Breast epithelium (tissue), 4 donors: ENCODE measurements around the gene BTBD10. TPM values are rescaled to one million over a fixed set of nuclear protein-coding genes. Genes with fewer than 3 reads are reported as not detected.

Experiments used
- DNase-seq, 2 donors: peaks; one replicate each; pipeline ENCODE4 v3.0.0-alpha.2; 2019; ENCODE audit warnings: low spot score in 2 of 2
- H3K27ac ChIP-seq, 2 donors: fragments of 200-600 bp; sonication (generic) in 1 of 2; one replicate each; pipeline ENCODE4 v1.5.1; 2016 to 2019; ENCODE audit warnings: mild to moderate bottlenecking in 1 of 2
- H3K27me3 ChIP-seq, 2 donors: fragments of 200-600 bp; sonication (generic) in 1 of 2; one replicate each; pipeline versions ENCODE4 v1.5.1 to v1.6.0; 2017 to 2019; ENCODE audit warnings: control low read depth in 1 of 2, mild to moderate bottlenecking in 1 of 2
- H3K36me3 ChIP-seq: fragments of 200-600 bp; one replicate; pipeline ENCODE4 v1.5.1; 2019
- H3K4me1 ChIP-seq, 2 donors: fragments of 200-600 bp; sonication (generic); one replicate each; pipeline ENCODE4 v1.5.1; 2016 to 2019; ENCODE audit warnings: control low read depth in 1 of 2
- H3K4me3 ChIP-seq, 3 donors: fragments of 200-600 bp; sonication (generic); 1 replicate in 2 of 3; 2 replicates in 1 of 3; pipeline ENCODE4 v1.5.1; 2016 to 2019; ENCODE audit warnings: mild to moderate bottlenecking in 3 of 3, moderate library complexity in 2 of 3
- H3K9me3 ChIP-seq, 2 donors: fragments of 200-600 bp; sonication (generic) in 1 of 2; one replicate each; pipeline ENCODE4 v1.5.1; 2016 to 2019; ENCODE audit warnings: control low read depth in 1 of 2
- POLR2A ChIP-seq: fragments of 450-650 bp; IDR thresholded peaks from one replicate; pipeline ENCODE4 v1.6.1; 2016; ENCODE audit warnings: antibody characterized with exemption, mild to moderate bottlenecking, moderate library complexity
- POLR2AphosphoS5 ChIP-seq, 3 donors: sonication (generic); formaldehyde crosslinking; IDR thresholded peaks; one replicate each; pipeline ENCODE4 v1.6.1; 2017; ENCODE audit warnings: antibody characterized with exemption in 3 of 3
- intact Hi-C: fragments of 100-400 bp; cut with DNase I; formaldehyde crosslinking; loops from one replicate; pipeline ENCODE4 v1.15.1; 2023; ENCODE audit warnings: low total_unique reads
- total RNA-seq, 3 donors: library from RNA; depleted of rRNA; stranded (reverse); fragments of >200 nt; gene quantifications; one replicate each; pipeline ENCODE4 v1.1.0, GENCODE V29; 2016
- TF ChIP-seq, protein P1 (sequence below), 3 donors: fragments of 450-650 bp; IDR thresholded peaks; one replicate each; pipeline ENCODE4 v1.5.1; 2016 to 2017; ENCODE audit warnings: antibody characterized with exemption in 3 of 3, mild to moderate bottlenecking in 3 of 3, moderate library complexity in 3 of 3

Gene BTBD10
- total RNA-seq, 3 donors from 2014 or later: 29.3 to 40.4 (median 32.1) TPM

DNA sequence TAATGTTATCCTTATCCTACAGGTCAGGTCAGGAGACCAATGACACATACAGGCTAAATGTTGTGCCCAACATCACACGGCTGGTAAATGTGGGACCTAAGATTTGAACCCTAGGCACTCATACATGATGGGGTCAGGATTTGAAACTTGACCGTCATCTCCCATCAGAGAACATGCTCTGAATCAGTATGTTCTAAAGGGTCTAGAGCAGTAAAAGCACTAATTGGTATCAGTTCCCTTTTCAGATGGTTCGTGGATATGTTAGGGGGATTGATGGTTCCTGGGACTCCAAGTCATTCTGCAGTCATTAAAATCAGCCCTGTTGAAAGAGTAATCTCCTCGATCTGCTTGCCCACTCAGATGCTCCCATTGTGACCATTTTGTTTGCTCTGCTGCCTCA lies 120.0 kb downstream of the BTBD10 start:
- no peak overlapping the region for H3K4me3 ChIP-seq
- intact Hi-C loops: loop anchor here (5.0 kb wide), 1 partner anchor 136 kb away; no protein-coding TSS in a partner anchor

DNA sequence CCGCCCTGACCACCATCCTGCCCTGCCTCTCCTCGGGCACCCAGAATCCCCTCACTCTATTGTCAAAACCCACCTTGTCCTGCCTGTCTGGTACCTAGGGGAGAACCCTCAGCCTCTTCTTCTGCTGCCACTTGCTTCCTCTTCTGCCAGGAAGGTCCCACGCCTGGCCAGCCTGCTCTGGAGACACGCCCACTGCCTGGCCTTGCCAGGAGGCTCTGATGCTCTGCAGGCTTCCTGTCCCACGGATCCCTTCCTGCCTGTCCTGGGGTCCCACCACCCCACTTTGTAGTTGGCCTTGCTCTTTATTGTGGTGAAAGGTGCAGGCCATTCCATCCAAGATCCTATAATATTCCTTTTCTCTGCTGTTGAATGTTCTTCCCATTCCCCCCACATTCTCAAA lies 122.0 kb downstream of the BTBD10 start:
- intact Hi-C loops: loop anchor here (5.0 kb wide), 1 partner anchor 134 kb away; no protein-coding TSS in a partner anchor
- Histone ChIP-seq H3K9me3 (no peaks in the 10 kb centered on the region), H3K4me1 (peaks cover 9 to 24% of the 10 kb centered on the region in 2 donors)

More for the DNA sequence above, 120.0 kb downstream of the BTBD10 start:
- no peaks in the 10 kb centered on the region for H3K9me3 ChIP-seq
- H3K36me3 ChIP-seq: no peaks in the 10 kb centered on the region
- no peak for DNase-seq
- H3K27ac ChIP-seq: no peak overlapping the region
- no peaks in the 10 kb centered on the region for H3K27me3 ChIP-seq
- peaks cover 9 to 19% of the 10 kb centered on the region in 2 donors for H3K4me1 ChIP-seq
- TF ChIP-seq, protein P1, sequence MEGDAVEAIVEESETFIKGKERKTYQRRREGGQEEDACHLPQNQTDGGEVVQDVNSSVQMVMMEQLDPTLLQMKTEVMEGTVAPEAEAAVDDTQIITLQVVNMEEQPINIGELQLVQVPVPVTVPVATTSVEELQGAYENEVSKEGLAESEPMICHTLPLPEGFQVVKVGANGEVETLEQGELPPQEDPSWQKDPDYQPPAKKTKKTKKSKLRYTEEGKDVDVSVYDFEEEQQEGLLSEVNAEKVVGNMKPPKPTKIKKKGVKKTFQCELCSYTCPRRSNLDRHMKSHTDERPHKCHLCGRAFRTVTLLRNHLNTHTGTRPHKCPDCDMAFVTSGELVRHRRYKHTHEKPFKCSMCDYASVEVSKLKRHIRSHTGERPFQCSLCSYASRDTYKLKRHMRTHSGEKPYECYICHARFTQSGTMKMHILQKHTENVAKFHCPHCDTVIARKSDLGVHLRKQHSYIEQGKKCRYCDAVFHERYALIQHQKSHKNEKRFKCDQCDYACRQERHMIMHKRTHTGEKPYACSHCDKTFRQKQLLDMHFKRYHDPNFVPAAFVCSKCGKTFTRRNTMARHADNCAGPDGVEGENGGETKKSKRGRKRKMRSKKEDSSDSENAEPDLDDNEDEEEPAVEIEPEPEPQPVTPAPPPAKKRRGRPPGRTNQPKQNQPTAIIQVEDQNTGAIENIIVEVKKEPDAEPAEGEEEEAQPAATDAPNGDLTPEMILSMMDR (IDR thresholded peaks at IDR 0.05): no peak
- TF ChIP-seq POLR2AphosphoS5 (IDR thresholded peaks at IDR 0.05): no peak
- TF ChIP-seq POLR2A: no peak

DNA sequence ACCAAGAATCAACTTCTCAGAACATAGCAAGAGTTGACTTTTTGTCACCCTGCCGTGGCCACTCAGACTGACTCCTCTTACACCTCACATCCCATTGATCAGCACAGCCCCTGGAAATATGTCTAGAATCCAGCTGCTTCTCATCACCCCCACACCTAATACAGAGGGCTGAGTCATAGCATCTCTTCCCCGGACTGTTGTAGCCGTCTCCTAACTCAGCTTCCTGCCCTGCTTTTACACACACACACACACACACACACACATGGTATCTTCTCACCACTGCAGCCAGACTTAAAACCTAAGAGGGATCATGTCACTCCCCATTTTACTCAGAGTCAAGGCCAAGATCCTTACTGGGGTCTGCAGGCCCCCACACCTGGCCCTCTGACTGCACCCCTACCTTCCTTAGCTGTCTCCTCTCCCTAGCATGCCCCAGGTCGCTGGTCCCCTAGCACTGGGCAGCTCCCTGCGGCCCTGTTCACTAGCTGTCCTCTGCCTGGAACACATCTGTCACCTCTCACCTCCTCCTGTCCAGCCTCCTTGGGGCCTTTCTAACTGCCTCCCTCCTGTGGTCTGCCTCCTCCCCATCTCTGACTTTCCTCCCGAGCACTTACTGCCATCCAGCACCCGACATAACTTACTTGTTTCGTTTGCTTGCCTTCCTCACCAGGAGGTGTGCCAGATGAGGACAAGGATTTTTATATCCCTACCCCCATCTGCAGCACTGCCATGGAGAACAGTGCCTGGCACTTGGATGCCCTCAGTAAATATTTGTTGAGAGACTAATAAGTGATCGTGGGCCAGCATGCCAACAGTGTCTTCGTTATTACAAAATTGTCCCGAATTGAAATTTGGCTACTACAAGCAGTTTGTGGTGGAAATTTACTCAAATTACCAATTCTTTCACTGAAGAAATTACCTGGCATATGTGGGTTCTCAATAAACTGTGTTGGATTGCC lies 123.5 kb downstream of the BTBD10 start:
- no peak overlapping the region for H3K4me3 ChIP-seq
- DNase-seq: peak in 1 of 2 donors; percentile 75
- intact Hi-C loops: loop anchor here (5.0 kb wide), 1 partner anchor 132 kb away; no protein-coding TSS in a partner anchor
- H3K4me1 ChIP-seq: peaks cover 9 to 24% of the 10 kb centered on the region in 2 donors
- H3K27ac ChIP-seq: peak overlapping the region; percentile 72 to 75
- H3K27me3 ChIP-seq: no peaks in the 10 kb centered on the region
- no peaks in the 10 kb centered on the region for H3K9me3 ChIP-seq
- H3K36me3 ChIP-seq: no peaks in the 10 kb centered on the region
- TF ChIP-seq POLR2A (no peak), POLR2AphosphoS5 (IDR thresholded peaks at IDR 0.05) (peak in 1 of 3 donors; percentile 11)

More for the DNA sequence above, 122.0 kb downstream of the BTBD10 start:
- no peak for DNase-seq
- Histone ChIP-seq H3K4me3 (no peak overlapping the region), H3K27ac (peak overlapping the region; percentile 45 to 75), H3K27me3 (no peaks in the 10 kb centered on the region), H3K36me3 (no peaks in the 10 kb centered on the region)
- TF ChIP-seq, protein P1 (IDR thresholded peaks at IDR 0.05): no peak
- TF ChIP-seq POLR2A (no peak), POLR2AphosphoS5 (IDR thresholded peaks at IDR 0.05) (no peak)

DNA sequence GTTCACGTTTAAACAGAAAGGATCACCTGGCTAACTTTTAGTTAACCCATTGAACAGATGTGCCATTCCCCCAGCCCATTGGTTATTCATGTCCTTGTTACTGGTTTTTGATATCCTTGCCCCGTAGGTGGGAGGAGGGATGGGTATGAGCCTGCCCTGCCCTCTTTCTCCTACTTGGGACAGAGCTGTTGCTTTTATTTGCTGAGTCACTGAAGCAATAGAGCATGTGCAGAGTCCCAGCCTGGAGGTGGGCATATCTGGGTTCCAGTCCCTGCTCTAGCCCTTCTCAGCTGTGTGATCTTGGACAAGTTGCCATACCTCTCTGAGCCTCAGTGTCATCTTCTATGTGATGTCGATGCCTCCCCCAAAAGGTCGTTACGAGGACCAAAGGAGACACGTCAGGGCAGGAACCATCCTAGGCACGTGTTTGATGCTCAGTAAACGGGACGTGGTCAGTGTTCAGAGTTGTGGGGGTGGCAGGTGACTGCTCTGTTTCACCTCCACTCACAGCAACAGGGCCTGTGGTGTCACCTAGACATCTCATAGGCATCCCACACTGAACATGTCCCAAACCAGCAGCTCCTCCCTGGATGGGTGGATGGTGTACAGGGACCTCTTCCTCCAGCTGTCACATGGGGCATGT lies 124.5 kb downstream of the BTBD10 start:
- no peaks in the 10 kb centered on the region for H3K27me3 ChIP-seq
- no peak for TF ChIP-seq POLR2A
- TF ChIP-seq, protein P1 (IDR thresholded peaks at IDR 0.05): no peak
- TF ChIP-seq POLR2AphosphoS5 (IDR thresholded peaks at IDR 0.05): no peak
- H3K4me1 ChIP-seq: peaks cover 9 to 28% of the 10 kb centered on the region in 2 donors
- peak overlapping the region; percentile 72 to 75 for H3K27ac ChIP-seq
- H3K36me3 ChIP-seq: no peaks in the 10 kb centered on the region
- intact Hi-C loops: no loop called here
- H3K4me3 ChIP-seq: peak overlapping the region in 2 of 3 donors; percentile 7 to 20
- H3K9me3 ChIP-seq: no peaks in the 10 kb centered on the region
- no peak for DNase-seq

DNA sequence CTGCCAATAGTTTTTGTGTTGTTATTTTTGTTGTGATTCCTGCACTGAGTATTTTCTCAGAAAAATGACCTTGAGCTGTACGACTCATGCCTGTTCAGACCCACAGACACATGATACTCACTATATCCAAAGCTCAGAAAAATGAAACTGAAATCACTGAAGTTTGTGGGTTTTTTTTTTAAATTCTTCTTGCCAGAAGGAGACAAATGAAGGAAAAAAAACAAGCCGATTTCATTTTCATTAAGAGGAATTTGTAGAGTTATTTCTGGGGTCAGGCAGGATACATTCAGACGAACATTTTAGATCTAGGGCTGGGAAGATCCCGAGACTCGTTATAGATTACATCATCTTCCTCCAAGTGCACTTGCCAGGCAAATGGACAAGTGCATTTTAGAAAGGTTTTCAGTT lies 125.0 kb downstream of the BTBD10 start:
- no peak for DNase-seq
- peak overlapping the region; percentile 7 to 20 (median 13) for H3K4me3 ChIP-seq
- no peaks in the 10 kb centered on the region for H3K36me3 ChIP-seq
- H3K4me1 ChIP-seq: peaks cover 9 to 30% of the 10 kb centered on the region in 2 donors
- intact Hi-C loops: no loop called here
- TF ChIP-seq, protein P1 (IDR thresholded peaks at IDR 0.05): no peak
- TF ChIP-seq POLR2A: no peak
- TF ChIP-seq POLR2AphosphoS5 (IDR thresholded peaks at IDR 0.05): no peak
- H3K9me3 ChIP-seq: no peaks in the 10 kb centered on the region
- H3K27me3 ChIP-seq: no peaks in the 10 kb centered on the region
- H3K27ac ChIP-seq: peak overlapping the region; percentile 72 to 75
